Measurements from ENCODE around the gene SYNDIG1.

Gene SYNDIG1

GRCh38 chr20:24531631-24532419, 62.4 kb downstream of the SYNDIG1 start:
- no peak for DNase-seq (ENCODE audit: low spot score)
- TF ChIP-seq CTCF (IDR thresholded peaks at IDR 0.05; ENCODE audit: borderline replicate concordance, control extremely low read depth, extremely low read depth, insufficient read depth, missing control alignments) = no peak
- in situ Hi-C loops (cut with MboI; ENCODE audit: low sequenced_read_pairs, unreplicated experiment) = no loop called here

- no peak for TF ChIP-seq CTCF (IDR thresholded peaks at IDR 0.05; ENCODE audit: borderline replicate concordance, control extremely low read depth, extremely low read depth, insufficient read depth, missing control alignments)
- in situ Hi-C loops (cut with MboI; ENCODE audit: low sequenced_read_pairs, unreplicated experiment) = no loop called here
Measured at GRCh38 chr20:24533449-24533848, 64.0 kb downstream of the SYNDIG1 start.

GRCh38 chr20:24534282-24534681, 64.9 kb downstream of the SYNDIG1 start:
- no peak for TF ChIP-seq CTCF (IDR thresholded peaks at IDR 0.05; ENCODE audit: borderline replicate concordance, control extremely low read depth, extremely low read depth, insufficient read depth, missing control alignments)
- in situ Hi-C loops (cut with MboI; ENCODE audit: low sequenced_read_pairs, unreplicated experiment) = no loop called here
- no peak for DNase-seq (ENCODE audit: low spot score)

More at GRCh38 chr20:24533449-24533848, 64.0 kb downstream of the SYNDIG1 start:
- DNase-seq (ENCODE audit: low spot score) = no peak

GRCh38 chr20:24535941-24536730, 66.7 kb downstream of the SYNDIG1 start:
- in situ Hi-C loops (cut with MboI; ENCODE audit: low sequenced_read_pairs, unreplicated experiment) = no loop called here
- DNase-seq (ENCODE audit: low spot score) = no peak

GRCh38 chr20:24537210-24537609, 67.8 kb downstream of the SYNDIG1 start:
- no peak for TF ChIP-seq CTCF (IDR thresholded peaks at IDR 0.05; ENCODE audit: borderline replicate concordance, control extremely low read depth, extremely low read depth, insufficient read depth, missing control alignments)
- DNase-seq (ENCODE audit: low spot score) = no peak
- in situ Hi-C loops (cut with MboI; ENCODE audit: low sequenced_read_pairs, unreplicated experiment) = no loop called here

More at GRCh38 chr20:24535941-24536730, 66.7 kb downstream of the SYNDIG1 start:
- TF ChIP-seq CTCF (IDR thresholded peaks at IDR 0.05; ENCODE audit: borderline replicate concordance, control extremely low read depth, extremely low read depth, insufficient read depth, missing control alignments) = no peak

GRCh38 chr20:24542721-24543120, 73.3 kb downstream of the SYNDIG1 start:
- TF ChIP-seq CTCF (IDR thresholded peaks at IDR 0.05; ENCODE audit: borderline replicate concordance, control extremely low read depth, extremely low read depth, insufficient read depth, missing control alignments) = no peak
- no peak for DNase-seq (ENCODE audit: low spot score)
- in situ Hi-C loops (cut with MboI; ENCODE audit: low sequenced_read_pairs, unreplicated experiment) = no loop called here

Measured in GM13976 (cell line).